ENCODE measurements around the gene BRME1.

- TF ChIP-seq CTCF (IDR thresholded peaks at IDR 0.05; ENCODE audit: insufficient read depth, low read length, poor library complexity, severe bottlenecking) (no peak), EZH2phosphoT487 (conservative IDR thresholded peaks at IDR 0.05; ENCODE audit: low read length) (no peak)
These were observed 27.0 kb upstream of the BRME1 start for GRCh38 chr19:13932911-13933393.
